ENCODE measurements around the gene TMED8.
A peak's percentile ranks its signal among the peaks of the same experiment; 100 is the strongest.
"Not testable (repeated sequence)": the region's sequence is repeated elsewhere in the genome, so short reads cannot be mapped to it uniquely, and the experiment has no call there.

TMED8 gene

DNA sequence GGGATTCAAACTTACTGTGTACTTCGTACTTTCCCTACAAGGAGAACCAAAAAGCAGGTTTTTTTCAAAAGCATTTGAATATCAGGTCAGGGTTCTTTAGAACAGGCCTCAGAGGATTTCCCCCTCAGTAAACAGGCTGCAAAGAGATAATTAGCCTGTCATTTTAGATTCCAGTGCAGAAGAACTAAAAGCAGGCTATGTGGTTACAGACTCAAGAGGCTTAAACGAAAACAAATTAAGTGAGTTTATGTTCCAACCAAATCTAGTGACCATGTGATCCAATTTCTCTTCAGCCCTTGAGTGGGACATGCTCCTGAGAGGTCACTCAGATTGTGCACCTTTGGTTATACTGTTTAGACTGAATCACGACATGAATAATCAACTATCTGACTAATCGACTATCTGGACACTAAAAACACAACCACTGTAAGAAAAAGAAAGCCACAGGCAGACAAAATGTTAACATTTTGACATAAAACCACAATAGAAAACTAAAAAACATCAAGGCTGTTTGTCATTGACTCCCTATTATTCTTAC lies 4.5 kb downstream of the TMED8 start:
- peak; percentile 24 for DNase-seq

- no peak for DNase-seq
Measured at GRCh38 chr14:77369285-77369684, 7.6 kb downstream of the TMED8 start.

DNA sequence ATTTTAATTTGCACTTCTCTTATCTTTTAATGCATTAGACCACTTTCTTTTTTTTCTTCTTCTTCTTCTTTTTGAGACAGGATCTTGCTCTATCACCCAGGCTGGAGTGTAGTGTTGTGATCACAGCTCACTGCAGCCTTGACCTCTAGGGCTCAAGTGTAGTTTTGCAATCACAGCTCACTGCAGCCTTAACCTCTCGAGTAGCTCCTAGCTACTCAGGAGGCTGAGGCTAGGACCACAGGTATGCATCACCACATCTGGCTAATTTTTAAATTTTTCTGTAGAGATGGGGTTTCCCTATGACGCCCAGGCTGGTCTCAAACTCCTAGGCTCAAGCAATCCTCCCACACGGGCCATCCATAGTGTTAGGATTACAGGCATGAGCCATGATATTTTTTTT lies 12.7 kb downstream of the TMED8 start:
- no peak for DNase-seq

DNA sequence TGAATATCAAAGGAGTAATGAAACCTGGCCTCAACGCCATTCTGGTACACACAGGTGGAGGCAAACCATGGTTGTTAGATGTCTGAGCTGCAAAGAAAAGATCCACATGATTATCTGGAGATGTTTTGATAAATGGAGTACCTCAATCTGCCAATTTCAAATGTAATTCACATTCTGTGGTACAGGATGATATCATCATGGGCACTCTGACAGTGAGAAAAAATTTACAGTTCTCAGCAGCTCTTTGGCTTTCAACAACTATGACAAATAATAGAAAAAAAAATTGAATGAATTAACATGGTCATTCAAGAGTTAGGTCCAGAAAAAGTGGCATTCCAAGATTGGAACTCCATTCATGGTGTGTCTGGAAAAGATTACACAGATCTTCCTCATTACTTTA lies 17.3 kb downstream of the TMED8 start:
- DNase-seq: no peak

- DNase-seq: no peak
Measured at GRCh38 chr14:77356899-77357298, 20.0 kb downstream of the TMED8 start.

DNA sequence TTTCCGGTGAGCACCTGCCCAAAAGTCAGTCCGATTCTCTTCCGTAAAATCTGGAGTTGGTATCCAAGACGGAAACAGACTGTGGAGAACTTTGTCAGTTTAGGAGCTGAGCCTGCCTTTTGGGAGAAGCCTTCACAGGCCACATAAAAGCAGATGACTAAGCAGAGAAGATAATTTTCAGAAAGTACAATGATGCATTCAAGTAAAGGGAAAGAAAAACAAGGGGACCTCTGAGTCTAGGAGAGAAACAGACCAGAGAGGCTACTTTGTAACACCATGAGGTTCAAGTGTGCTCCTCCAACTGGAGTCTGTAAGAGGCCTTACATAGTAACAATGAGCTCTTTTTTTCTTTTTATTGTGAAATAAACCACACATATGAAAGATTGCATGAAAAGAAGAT lies 21.1 kb downstream of the TMED8 start:
- no peak for DNase-seq

- no peak for DNase-seq
Measured at GRCh38 chr14:77353469-77354141, 23.3 kb downstream of the TMED8 start.

DNA sequence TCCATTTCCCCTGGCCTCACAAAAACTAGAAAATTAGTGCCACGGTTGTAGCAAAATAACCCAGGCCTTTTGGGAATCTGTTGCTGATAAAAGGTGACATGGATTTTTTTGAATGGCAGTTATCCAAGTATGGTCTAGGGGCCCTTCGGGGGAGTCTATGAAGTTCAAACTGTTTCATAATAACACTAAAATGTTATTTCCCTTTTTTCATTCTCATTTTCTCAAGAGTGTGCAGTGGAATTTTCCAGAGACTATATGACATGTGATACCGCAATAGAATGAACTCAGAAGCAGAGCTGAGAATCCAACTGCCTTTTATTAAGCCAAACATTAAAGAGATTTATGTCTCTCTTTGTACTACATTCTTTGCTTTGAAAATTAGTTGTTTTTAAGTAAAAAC lies 29.1 kb downstream of the TMED8 start:
- DNase-seq: no peak

DNA sequence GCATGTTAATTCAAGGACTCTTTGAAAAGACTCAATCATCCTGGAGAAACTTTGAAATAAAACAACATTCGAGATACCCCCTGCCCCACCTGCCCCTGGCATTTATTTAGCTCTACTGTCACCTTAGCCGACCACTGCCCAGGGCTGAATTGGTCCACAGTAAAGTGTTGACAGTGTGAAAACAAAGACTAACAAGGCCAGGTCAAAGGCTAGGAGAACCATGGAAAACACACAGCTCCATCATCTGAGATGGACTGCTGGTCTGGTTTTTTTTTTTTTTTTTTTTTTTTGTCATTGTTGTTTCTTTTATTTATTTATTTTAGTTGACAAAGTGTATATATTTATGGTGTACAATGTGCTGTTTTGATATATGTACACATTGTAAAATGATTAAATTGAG lies 30.4 kb downstream of the TMED8 start:
- DNase-seq: no peak

DNA sequence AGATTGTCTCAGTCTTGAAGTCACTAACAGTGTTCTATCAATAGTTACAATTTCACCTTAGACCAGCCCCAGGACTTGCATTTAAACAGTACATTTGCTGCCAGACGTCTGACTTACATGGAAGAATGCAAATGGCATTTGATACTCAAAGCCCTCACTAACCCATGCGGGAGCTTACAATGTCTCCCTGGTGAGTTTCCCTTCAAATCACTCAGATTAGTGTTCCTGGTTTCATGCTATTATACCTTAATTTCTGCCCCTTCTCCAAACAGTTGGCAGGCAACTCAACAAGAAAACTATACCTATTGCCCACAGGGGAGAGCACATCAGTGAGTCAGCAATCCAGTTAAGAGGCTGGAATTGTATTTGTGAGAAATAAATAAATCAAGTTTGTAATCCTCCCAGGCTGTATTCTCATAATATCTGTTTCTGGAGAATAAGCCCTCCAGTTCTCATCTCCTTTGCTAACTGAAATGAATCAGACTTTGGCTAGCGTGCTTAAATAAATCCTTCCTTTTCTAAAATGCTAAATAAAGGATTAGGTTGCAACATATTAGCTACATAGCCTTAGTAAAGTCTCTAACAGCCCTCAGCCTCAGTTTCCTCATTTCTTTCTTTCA lies 32.4 kb downstream of the TMED8 start:
- no peak for DNase-seq

GRCh38 chr14:77343662-77344061 lies 33.2 kb downstream of the TMED8 start:
- DNase-seq: no peak

GRCh38 chr14:77342726-77343397 lies 34.0 kb downstream of the TMED8 start:
- no peak for DNase-seq

GRCh38 chr14:77340389-77340788 lies 36.5 kb downstream of the TMED8 start:
- DNase-seq: no peak

DNA sequence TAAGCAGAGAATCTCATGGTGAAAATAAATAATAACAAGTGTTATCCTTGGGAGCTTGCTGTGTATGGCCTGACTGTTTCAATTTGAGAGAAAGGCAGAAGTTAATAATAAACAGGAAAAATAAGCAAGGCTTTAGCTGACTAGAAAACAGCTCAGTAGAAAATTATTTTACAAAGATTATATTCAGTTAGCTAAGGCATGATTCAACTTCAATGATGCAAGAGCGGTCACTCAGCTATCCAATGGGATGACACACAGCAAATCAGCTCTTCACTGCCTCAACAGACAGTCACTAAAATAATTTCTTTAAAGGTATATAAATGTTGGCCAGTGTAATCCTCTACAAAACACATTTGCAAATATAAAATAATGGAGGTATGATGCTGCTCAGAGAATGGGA lies 37.5 kb downstream of the TMED8 start:
- DNase-seq: no peak

DNA sequence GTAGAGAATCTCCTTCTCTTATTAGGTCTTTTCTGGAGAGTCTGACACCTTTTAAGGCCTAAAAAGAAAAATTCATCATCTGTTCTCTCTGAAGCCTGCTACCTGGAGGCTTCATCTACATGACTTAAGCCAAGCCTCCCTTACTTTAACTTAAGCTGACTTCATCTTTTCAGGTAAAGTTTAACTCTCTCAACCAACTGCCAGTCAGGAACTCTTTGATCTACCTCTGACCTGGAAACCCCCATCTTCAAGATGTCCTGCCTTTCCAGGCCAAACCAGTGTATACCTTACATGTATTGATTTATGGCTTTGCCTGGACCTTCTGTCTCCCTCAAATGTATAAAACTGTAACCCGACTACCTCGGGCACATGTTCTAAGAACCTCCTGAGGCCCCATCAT lies 38.6 kb downstream of the TMED8 start:
- DNase-seq: no peak

GRCh38 chr14:77337880-77338279 lies 39.0 kb downstream of the TMED8 start:
- no peak for DNase-seq

DNA sequence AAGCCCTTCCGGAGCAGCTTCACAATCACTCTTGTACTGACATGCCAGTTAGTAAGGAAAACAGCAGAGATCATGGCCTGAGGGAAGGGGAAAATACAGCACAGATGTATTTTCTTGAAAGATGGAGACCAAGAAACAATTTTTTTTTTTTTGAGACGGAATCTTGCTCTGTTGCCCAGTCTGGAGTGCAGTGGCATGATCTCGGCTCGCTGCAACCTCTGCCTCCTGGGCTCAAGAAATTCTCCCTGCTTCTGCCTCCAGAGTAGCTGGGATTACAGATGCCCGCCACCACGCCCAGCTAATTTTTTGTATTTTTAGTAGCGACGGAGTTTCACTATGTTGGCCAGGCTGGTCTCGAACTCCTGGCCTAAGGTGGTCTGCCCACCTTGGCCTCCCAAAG lies 39.6 kb downstream of the TMED8 start:
- not testable (repeated sequence) for DNase-seq

DNA sequence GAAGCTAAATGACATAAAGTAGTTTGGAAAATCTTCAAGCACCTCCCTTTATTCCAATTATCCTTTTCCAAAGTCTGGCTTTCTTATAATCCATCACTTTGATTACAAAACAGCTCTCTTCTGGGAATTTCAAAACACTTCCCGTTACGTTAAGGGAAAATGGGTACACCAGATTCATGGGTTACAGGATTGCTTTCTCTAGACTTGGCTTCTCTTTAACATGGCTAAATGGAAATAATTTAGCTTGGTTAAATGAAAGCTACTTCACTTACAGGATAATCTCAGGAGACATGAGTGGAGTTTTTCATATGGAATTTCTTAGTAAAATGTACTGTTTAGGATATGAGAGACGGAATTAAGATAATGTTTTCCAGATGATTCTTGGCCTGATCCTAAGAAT lies 41.3 kb downstream of the TMED8 start:
- no peak for DNase-seq

DNA sequence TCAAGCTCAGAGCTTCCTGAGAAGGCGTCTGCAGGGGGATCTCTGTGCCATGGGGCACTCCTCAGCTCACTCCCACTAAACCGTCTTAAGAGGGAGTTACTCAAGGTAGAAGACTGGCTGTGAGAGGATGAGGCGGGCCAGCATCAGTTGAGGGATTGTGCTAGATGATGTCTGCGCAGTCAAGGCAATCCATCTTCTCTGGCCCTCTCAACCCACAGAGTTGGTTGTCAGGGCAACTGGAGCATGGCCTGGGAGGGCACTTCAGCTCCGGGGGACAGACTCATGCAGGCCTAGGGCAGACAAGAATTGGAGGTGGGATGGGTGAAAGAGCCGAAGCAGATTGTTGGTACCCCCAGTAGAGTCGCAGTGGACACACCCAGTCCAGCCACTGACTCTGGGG lies 47.0 kb downstream of the TMED8 start:
- DNase-seq: no peak

DNA sequence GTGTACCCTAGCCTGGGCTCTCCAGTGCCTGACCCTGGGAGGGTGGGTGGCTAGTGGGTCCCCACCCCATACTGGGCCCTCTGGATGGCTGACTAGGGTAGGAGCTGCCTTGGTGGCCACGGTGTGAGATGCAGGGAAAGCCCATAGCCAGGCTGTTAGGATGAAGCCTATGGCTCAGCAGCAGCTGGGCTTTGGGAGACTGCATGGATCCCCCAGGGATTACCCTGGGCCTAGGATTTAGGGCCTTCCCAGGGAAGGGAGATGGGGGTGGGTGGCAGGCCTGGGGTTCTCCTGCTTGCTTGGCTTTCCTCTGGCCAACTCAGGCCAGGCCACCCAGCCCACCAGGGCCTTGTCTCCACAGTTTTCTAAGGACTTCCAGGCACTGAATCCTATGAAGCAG lies 49.8 kb downstream of the TMED8 start:
- no peak for DNase-seq

- DNase-seq: no peak
Measured at GRCh38 chr14:77325746-77326094, 51.2 kb downstream of the TMED8 start.

GRCh38 chr14:77324816-77325745 lies 51.8 kb downstream of the TMED8 start:
- no peak for DNase-seq

- DNase-seq: no peak
Measured at GRCh38 chr14:77324289-77324688, 52.6 kb downstream of the TMED8 start.

Measured in right kidney (tissue), 1 donor.